ENCODE measurements around the gene BLVRA.

DNA sequence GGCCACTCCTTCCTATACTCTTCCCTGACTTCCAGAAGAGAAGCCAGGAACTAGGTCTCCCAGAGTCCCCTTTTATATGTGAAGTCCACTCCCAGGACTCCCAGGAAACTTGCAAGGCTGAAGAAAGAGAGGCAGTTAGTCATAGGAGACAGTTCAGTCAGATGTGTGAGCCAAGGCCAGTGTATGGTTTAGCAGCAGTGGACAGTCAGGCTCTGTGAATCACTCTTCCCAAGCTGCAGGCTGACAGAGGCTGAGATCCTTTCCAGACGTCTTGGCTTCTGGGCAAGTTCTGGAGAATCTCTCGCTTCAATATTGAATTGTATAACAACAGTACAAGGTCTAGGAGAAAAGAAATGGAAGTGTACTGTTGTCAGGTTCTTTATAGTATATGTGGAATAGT lies 26.9 kb downstream of the BLVRA start:
- TF ChIP-seq EZH2 (IDR thresholded peaks at IDR 0.05; ENCODE audit: low read length) = no peak
- TF ChIP-seq, protein P1, sequence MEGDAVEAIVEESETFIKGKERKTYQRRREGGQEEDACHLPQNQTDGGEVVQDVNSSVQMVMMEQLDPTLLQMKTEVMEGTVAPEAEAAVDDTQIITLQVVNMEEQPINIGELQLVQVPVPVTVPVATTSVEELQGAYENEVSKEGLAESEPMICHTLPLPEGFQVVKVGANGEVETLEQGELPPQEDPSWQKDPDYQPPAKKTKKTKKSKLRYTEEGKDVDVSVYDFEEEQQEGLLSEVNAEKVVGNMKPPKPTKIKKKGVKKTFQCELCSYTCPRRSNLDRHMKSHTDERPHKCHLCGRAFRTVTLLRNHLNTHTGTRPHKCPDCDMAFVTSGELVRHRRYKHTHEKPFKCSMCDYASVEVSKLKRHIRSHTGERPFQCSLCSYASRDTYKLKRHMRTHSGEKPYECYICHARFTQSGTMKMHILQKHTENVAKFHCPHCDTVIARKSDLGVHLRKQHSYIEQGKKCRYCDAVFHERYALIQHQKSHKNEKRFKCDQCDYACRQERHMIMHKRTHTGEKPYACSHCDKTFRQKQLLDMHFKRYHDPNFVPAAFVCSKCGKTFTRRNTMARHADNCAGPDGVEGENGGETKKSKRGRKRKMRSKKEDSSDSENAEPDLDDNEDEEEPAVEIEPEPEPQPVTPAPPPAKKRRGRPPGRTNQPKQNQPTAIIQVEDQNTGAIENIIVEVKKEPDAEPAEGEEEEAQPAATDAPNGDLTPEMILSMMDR (optimal IDR thresholded peaks at IDR 0.05 in 1 of 3, IDR thresholded peaks at IDR 0.05 in 1 of 3, conservative IDR thresholded peaks at IDR 0.05 in 1 of 3; ENCODE audit: extremely low read depth in 1 of 3, insufficient read depth in 2 of 3, low read length in 3 of 3) = no peak
